Large intestine (tissue), 3 donors: ENCODE measurements around the gene VPS11. TPM values are rescaled to one million over a fixed set of nuclear protein-coding genes. Genes with fewer than 3 reads are reported as not detected.

Source experiments
- DNase-seq, 2 donors: peaks; one replicate each; pipeline versions ENCODE4 v3.0.0 to v3.0.0-alpha.2; 2013
- H3K27ac ChIP-seq: one replicate; pipeline ENCODE4 v1.5.1; 2013; ENCODE audit warnings: low read length
- H3K27me3 ChIP-seq: 2 replicates; pipeline ENCODE4 v1.6.1; 2013; ENCODE audit warnings: low read length; ENCODE audit not compliant: control insufficient read depth, insufficient read depth
- H3K36me3 ChIP-seq: 2 replicates; pipeline ENCODE4 v1.6.1; 2013; ENCODE audit warnings: low read length; ENCODE audit not compliant: control insufficient read depth, insufficient read depth
- H3K4me1 ChIP-seq: one replicate; pipeline ENCODE4 v1.6.1; 2013; ENCODE audit warnings: low read length; ENCODE audit not compliant: control insufficient read depth, insufficient read depth
- H3K4me3 ChIP-seq: one replicate; pipeline ENCODE4 v1.5.1; 2013; ENCODE audit warnings: low read length
- H3K9me3 ChIP-seq: one replicate; pipeline ENCODE4 v1.6.1; 2013; ENCODE audit warnings: mild to moderate bottlenecking, low read depth, low read length, moderate library complexity; ENCODE audit not compliant: control insufficient read depth
- WGBS: methylation state at CpG from one replicate; pipeline ENCODE4 v1.1.5; 2013; ENCODE audit warnings: low lambda C conversion rate; ENCODE audit not compliant: insufficient coverage; 5-methylcytosine and 5-hydroxymethylcytosine counted together
- polyA plus RNA-seq: library from polyadenylated mRNA; unstranded; fragments of 120-200 nt; gene quantifications from one replicate; pipeline ENCODE4 v1.2.1, GENCODE V29; 2013

The VPS11 gene
- polyA plus RNA-seq, 1 donor = 50.4 TPM

DNA sequence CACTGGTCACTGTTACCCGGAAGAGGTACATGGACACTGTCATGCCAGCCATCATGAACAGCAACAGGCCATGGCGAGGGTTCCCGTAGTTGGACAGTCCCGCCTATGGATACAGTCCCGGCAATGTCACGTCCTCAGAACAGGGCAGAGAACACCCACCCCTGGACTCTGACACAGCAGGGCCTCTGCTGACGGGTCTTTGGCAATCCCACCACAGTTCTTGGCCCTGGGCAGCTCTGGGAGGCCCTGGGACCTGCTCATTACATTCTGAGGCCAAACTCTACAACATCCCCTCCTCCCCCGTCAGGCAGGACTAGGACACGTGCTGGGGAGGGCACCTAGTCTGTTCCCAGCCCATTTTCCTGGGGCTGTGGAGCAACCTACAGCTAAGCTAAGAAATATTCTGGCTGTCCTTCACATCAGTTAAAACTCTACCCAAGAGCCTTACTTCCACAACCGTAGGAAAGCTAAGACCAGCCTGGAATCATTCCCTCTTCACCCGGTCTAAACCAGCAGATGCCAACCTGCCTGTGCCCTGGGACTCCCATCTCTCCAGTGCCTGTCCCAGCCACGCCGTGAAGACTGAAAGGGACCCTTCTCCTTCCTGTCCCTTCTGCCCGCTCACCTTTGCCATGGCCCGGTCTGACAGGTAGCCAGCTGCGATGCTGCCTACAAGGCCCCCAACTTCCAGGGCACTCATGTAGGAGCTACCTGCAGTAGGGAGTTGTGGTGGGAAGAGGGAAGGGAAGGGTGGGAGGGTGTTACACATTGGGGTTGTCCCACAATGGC, 41.4 kb upstream of the VPS11 start:
- H3K27ac ChIP-seq = peak overlapping the region; percentile 93
- no peaks in the 10 kb centered on the region for H3K9me3 ChIP-seq
- peaks cover 62% of the 10 kb centered on the region for H3K4me1 ChIP-seq
- no CpG with 5 or more reads among the region's 16 CpGs for whole genome bisulfite sequencing
- no peaks in the 10 kb centered on the region for H3K27me3 ChIP-seq
- DNase-seq = peak; percentile 62 to 86
- peak overlapping the region; percentile 96 for H3K4me3 ChIP-seq
- H3K36me3 ChIP-seq = peaks cover 53% of the 10 kb centered on the region

DNA sequence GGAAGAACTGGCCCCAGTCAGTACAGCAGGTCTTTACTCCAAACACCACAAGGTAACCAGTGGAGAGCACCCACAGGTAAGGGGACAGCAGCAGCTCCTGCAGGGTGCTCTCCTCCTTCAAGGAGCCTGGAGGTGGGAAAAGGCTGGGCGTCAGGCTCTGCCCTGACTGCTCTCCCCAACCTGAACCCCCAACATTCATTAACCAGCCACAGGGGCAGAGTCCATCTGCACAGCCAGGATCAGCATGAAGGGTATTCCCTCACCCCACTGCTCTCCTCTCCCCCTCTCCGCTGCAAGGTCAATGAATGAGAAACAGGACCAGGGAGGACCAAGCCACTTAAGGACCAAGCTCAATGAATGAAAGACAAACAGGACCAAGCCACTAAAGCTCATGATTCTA, 40.6 kb upstream of the VPS11 start:
- H3K27me3 ChIP-seq = no peaks in the 10 kb centered on the region
- peak overlapping the region; percentile 93 for H3K27ac ChIP-seq
- WGBS = no CpG with 5 or more reads among the region's 2 CpGs
- peaks cover 55% of the 10 kb centered on the region for H3K4me1 ChIP-seq
- H3K9me3 ChIP-seq = no peaks in the 10 kb centered on the region
- peaks cover 53% of the 10 kb centered on the region for H3K36me3 ChIP-seq
- peak overlapping the region; percentile 96 for H3K4me3 ChIP-seq
- peak; percentile 73 to 90 for DNase-seq

DNA sequence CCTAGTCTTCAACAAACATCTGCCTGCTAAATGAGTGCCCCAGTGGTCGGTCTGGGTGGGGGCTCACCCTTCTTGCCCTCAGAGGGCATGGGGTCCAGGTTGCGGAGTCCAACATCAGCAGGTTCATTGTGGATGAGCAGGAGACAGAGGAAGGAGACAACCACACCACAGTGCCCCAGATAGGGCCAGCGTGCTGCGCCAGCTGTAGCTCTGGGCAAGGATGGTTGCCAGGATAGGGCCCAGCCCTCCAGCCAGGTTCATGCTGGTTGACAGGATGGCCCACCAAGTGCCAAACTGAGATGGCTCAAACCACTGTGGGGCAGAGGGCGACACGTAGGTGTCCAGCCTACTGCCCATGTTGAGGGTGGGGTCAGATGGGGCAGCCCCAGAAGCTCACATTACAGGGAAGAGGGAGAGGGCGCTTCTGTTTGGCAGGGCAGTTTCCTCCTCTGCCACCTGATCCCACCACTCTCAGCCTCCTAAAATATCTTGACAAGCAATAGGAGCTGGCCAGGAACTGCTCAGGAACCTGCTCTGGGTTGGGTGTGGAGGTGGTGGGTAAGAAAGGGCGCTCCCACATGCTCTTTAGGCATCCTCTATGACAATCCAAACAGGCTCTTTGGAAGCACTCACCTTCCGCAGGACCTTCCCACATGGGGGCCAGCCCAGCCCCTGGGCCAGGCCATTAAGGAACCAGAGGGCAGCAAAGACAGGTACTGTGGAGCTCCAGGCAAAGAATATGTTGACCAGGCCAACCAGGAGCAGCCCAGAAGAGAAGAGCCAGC, 39.9 kb upstream of the VPS11 start:
- no CpG with 5 or more reads among the region's 9 CpGs for WGBS
- no peaks in the 10 kb centered on the region for H3K9me3 ChIP-seq
- peak overlapping the region; percentile 96 for H3K4me3 ChIP-seq
- no peak for DNase-seq
- peaks cover 48% of the 10 kb centered on the region for H3K4me1 ChIP-seq
- H3K27me3 ChIP-seq = no peaks in the 10 kb centered on the region
- peak overlapping the region; percentile 93 for H3K27ac ChIP-seq
- peaks cover 46% of the 10 kb centered on the region for H3K36me3 ChIP-seq

DNA sequence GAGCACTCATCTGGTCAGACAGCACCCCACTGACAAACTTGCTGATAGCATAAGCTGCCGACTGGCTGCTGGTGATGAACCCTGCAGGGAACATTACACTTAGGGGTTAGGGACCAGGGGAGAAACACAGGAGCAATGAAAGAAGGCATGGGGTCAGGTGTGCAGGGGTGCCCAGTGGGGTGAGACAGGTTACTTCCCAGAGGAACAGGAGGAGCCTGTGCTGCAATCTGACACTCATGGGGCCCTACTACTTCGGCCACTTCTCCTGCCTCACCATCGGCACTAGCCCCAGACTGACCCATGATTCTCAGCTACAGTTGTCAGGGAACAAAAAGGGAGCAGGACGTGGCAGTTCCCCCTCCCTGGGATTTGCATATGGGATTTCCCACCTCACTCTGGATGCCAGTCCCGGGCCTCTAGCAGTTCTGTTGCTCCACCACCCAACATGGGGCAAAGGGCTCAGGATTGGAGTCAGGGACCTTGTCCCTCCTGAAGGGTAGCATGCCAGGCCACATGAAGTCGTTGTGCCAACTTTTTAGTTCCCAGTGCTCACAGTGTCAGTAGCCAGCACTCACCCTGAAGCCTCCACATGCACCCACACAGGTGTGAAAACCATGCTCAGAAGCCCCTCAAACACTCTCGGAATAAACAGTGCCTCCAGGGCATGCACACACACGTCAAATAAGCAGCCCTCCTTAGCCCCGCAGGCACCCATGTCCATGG, 39.1 kb upstream of the VPS11 start:
- Histone ChIP-seq H3K36me3 (peaks cover 40% of the 10 kb centered on the region), H3K9me3 (no peaks in the 10 kb centered on the region), H3K27me3 (no peaks in the 10 kb centered on the region), H3K4me1 (peaks cover 40% of the 10 kb centered on the region), H3K4me3 (peak overlapping the region; percentile 96), H3K27ac (peak overlapping the region; percentile 93)
- DNase-seq = peak in 1 of 2 donors; percentile 32
- no CpG with 5 or more reads among the region's 9 CpGs for whole genome bisulfite sequencing

DNA sequence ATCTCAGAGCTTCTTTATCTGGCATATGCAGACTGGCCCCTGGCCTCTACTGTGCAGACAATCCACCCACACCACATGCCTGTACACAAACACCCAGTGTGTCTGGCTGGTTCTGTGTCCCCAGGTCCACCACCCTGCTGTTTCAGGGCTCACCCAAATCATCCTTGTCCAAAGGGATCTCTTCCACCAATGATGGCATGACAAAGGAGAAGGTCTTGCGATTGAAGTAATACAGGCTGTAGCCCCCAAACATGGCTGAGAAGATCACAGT, 38.6 kb upstream of the VPS11 start:
- H3K4me1 ChIP-seq = peaks cover 37% of the 10 kb centered on the region
- H3K36me3 ChIP-seq = peaks cover 35% of the 10 kb centered on the region
- peak overlapping the region; percentile 93 for H3K27ac ChIP-seq
- H3K27me3 ChIP-seq = no peaks in the 10 kb centered on the region
- no peaks in the 10 kb centered on the region for H3K9me3 ChIP-seq
- H3K4me3 ChIP-seq = peak overlapping the region; percentile 96
- DNase-seq = no peak
- no CpG with 5 or more reads among the region's 1 CpG for WGBS

DNA sequence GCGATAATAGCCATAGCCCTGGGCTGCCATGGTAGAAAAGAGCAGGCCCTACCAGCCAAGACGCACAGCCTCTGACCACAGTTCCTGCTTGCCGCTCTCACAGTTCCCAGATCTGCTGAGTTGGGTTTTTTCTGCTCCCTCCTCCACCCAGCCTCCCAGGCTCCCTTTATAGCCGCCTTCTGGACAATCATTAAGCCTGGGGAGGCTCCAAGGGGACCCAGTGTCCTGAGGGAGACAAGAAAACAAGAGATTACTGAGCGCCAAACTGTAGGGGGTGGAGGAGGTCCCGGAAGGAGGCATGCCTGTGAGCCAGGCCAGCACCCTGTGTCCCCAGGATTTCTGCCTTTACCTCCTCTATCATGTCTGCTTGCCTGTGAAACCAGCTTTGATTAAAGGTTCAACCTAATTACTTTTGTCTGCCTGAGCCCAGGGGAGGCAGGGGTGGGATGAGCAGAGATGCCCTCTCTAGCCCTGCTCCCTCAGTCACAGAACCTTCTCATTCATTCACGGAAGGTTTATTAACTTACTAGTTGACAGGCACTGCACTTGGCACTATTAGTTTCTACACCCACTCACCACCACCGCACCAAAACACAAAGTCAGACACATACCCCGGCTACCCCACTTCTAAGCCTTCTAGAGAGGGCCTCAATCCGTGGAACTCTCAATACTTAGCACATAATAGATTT, 38.1 kb upstream of the VPS11 start:
- H3K4me1 ChIP-seq = peaks cover 33% of the 10 kb centered on the region
- peak; percentile 90 to 95 for DNase-seq
- peak overlapping the region; percentile 96 for H3K4me3 ChIP-seq
- H3K27me3 ChIP-seq = no peaks in the 10 kb centered on the region
- H3K36me3 ChIP-seq = peaks cover 31% of the 10 kb centered on the region
- WGBS = no CpG with 5 or more reads among the region's 10 CpGs
- peak overlapping the region; percentile 93 for H3K27ac ChIP-seq
- no peaks in the 10 kb centered on the region for H3K9me3 ChIP-seq

DNA sequence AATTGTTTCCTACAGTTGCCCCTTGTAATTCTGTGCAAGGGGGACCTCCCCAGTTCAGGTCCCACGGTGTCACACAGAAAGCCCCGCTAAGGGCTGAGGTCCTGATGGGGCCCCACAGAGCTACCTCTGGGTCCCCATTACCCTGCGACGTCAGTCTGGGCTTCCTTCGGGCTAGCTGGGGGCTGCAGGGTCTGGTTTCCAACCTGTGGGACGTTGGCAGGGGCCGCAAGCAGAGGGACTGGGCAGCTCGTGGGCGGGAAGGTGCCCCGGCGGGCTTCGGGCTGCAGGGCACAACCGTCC, 37.6 kb upstream of the VPS11 start:
- H3K27me3 ChIP-seq = no peaks in the 10 kb centered on the region
- WGBS = no CpG with 5 or more reads among the region's 13 CpGs
- peaks cover 26% of the 10 kb centered on the region for H3K36me3 ChIP-seq
- peaks cover 28% of the 10 kb centered on the region for H3K4me1 ChIP-seq
- H3K9me3 ChIP-seq = no peaks in the 10 kb centered on the region
- H3K27ac ChIP-seq = peak overlapping the region; percentile 93
- DNase-seq = no peak
- peak overlapping the region; percentile 96 for H3K4me3 ChIP-seq

DNA sequence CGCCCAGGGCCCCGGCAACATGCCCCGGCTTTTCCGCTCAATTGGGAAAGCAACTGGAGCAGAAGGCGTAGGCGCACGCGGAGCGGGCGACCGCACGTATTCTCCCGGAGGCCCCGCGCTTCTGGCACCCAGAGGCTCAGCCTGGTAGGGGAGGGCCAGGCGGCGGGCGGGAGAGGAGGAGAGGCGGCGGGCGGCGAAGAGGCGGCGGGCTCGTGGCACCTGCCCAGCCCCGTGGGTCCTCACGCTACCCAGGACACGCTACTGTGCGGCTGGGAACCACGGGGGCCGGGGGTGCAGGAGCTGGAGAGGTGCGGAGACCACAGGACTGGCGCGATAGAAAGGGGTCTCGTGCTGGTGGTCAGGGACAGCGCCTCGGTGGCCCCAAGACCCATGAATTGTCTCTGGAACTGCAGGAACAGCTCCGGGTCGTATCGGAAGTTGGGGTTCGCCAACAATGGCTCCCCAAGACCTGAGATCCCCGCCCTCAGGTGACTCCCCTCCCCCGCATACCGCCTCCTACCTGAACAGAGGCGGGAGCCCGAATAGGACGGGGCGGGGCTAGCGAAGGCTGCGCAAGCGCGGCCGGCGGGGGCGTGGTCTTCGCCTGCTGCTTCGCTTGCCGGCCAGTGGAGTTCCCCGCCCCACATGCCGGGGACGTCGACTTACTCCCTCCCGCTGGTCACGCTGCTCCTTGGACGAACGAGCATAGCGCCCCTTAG, 37.1 kb upstream of the VPS11 start, which contains the start of gene SLC37A4:
SLC37A4 (minus strand) TSS at position 549 of the 719 bp plus-strand sequence.
- H3K36me3 ChIP-seq = peaks cover 21% of the 10 kb centered on the region
- H3K4me1 ChIP-seq = peaks cover 23% of the 10 kb centered on the region
- H3K4me3 ChIP-seq = peak within 1 kb of the TSS; percentile 96
- no peaks in the 10 kb centered on the region for H3K9me3 ChIP-seq
- peak within 1 kb of the TSS; percentile 93 for H3K27ac ChIP-seq
- peak; percentile 98 to 99 for DNase-seq
- H3K27me3 ChIP-seq = no peaks in the 10 kb centered on the region
- WGBS = no CpG with 5 or more reads among the region's 67 CpGs

DNA sequence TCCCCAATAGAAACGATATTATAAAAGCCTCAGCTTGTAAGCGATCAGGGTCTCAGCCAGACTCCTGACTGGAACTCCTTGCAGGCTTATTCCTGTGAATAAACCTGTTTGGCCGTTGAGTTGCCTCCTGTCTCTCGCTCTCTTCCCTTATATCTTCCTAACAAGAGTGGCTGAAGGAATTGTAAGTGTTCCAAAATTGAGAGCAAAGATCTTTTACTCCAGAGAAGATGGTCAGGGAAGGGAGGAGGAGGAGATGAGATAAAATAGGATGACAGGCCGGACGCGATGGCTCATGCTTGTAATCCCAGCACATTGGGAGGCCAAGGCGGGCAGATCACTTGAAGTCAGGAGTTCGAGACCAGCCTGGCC, 35.7 kb upstream of the VPS11 start:
- Histone ChIP-seq H3K4me3 (no peak overlapping the region), H3K27me3 (no peaks in the 10 kb centered on the region), H3K36me3 (peaks cover 8% of the 10 kb centered on the region), H3K9me3 (no peaks in the 10 kb centered on the region), H3K27ac (no peak overlapping the region), H3K4me1 (peaks cover 10% of the 10 kb centered on the region)
- DNase-seq = no peak
- WGBS = 80% methylated on average over 1 of the region's 9 CpGs
